Calu3 (cell line): ENCODE measurements around the gene SART1. TPM values are rescaled to one million over a fixed set of nuclear protein-coding genes. Genes with fewer than 3 reads are reported as not detected.

Source experiments
- BruUV-seq: library from RNA; stranded (reverse); fragments of 400-500 nt; replicated peaks from 2 replicates; lab custom pipeline; 2021; lab: Mats Ljungman, UMichigan
- CTCF ChIA-PET: fragments of 300-600 bp; sonication (Branson Sonifier 250); formaldehyde crosslinking; loops from one replicate; lab custom pipeline; 2022; ENCODE audit warnings: antibody characterized with exemption; lab: Charles Lee
- DNase-seq: peaks from one replicate; pipeline ENCODE4 v3.0.0; 2022
- H3K27ac Mint-ChIP-seq: one replicate; pipeline ENCODE4 v1.8.0; 2022; ENCODE audit warnings: mixed read lengths; ENCODE audit not compliant: unreplicated experiment
- H3K27me3 Mint-ChIP-seq: one replicate; pipeline ENCODE4 v1.8.0; 2022; ENCODE audit warnings: mixed read lengths; ENCODE audit not compliant: unreplicated experiment
- H3K36me3 Mint-ChIP-seq: one replicate; pipeline ENCODE4 v1.8.0; 2022; ENCODE audit warnings: mild to moderate bottlenecking, moderate library complexity, mixed read lengths; ENCODE audit not compliant: insufficient read depth, unreplicated experiment
- H3K4me1 Mint-ChIP-seq: one replicate; pipeline ENCODE4 v1.8.0; 2022; ENCODE audit warnings: mild to moderate bottlenecking, low read depth, mixed read lengths; ENCODE audit not compliant: unreplicated experiment
- H3K4me3 Mint-ChIP-seq: one replicate; pipeline ENCODE4 v1.8.0; 2022; ENCODE audit warnings: mild to moderate bottlenecking, low read depth, moderate library complexity, mixed read lengths; ENCODE audit not compliant: unreplicated experiment
- H3K9me3 Mint-ChIP-seq: one replicate; pipeline ENCODE4 v1.8.0; 2022; ENCODE audit warnings: low read depth, mixed read lengths; ENCODE audit not compliant: unreplicated experiment
- CTCF ChIP-seq: fragments of 200-600 bp; IDR thresholded peaks from one replicate; pipeline ENCODE4 v1.8.0; 2022; ENCODE audit warnings: antibody characterized with exemption; ENCODE audit not compliant: unreplicated experiment
- intact Hi-C: fragments of 100-400 bp; cut with micrococcal nuclease; formaldehyde crosslinking; loops from one replicate; pipeline ENCODE4 v1.10.0; 2022; ENCODE audit not compliant: unreplicated experiment
- total RNA-seq: library from RNA; stranded (reverse); gene quantifications from 2 replicates; pipeline ENCODE4 v1.2.3, GENCODE V29; 2022

SART1 gene
- total RNA-seq, 1 experiment from 2014 or later = 47.2 TPM

GRCh38 chr11:65937766-65938165, 23.8 kb upstream of the SART1 start:
- TF ChIP-seq CTCF = no peak
- Mint-ChIP-seq H3K9me3 (no peaks in the 10 kb centered on the region), H3K4me3 (no peak overlapping the region), H3K4me1 (no peaks in the 10 kb centered on the region), H3K27me3 (peaks cover 41% of the 10 kb centered on the region), H3K27ac (no peak overlapping the region), H3K36me3 (peaks cover under 1% of the 10 kb centered on the region)
- DNase-seq = no peak
- intact Hi-C loops = no loop called here
- CTCF ChIA-PET = interaction anchor here (0.6 kb wide), 1 partner anchor 266 kb away, joined by 3 read pairs; no protein-coding TSS in a partner anchor
- BruUV-seq = no TSS peak

- H3K27me3 Mint-ChIP-seq = peaks cover 40% of the 10 kb centered on the region
- CTCF ChIA-PET = interaction anchor here (0.7 kb wide), 1 partner anchor 81 kb away, joined by 4 read pairs; no protein-coding TSS in a partner anchor
- DNase-seq = no peak
- no TSS peak for BruUV-seq
- intact Hi-C loops = no loop called here
- H3K27ac Mint-ChIP-seq = no peak overlapping the region
- H3K36me3 Mint-ChIP-seq = no peaks in the 10 kb centered on the region
- H3K4me3 Mint-ChIP-seq = no peak overlapping the region
- no peaks in the 10 kb centered on the region for H3K9me3 Mint-ChIP-seq
- no peak for TF ChIP-seq CTCF
- H3K4me1 Mint-ChIP-seq = no peaks in the 10 kb centered on the region
These were observed 19.7 kb upstream of the SART1 start for GRCh38 chr11:65941720-65942310.

GRCh38 chr11:65942531-65942930, 19.0 kb upstream of the SART1 start:
- BruUV-seq = no TSS peak
- CTCF ChIA-PET = interaction anchor here (0.7 kb wide), 1 partner anchor 80 kb away, joined by 4 read pairs; no protein-coding TSS in a partner anchor
- H3K36me3 Mint-ChIP-seq = peaks cover 4% of the 10 kb centered on the region
- no peak overlapping the region for H3K27ac Mint-ChIP-seq
- intact Hi-C loops = no loop called here
- TF ChIP-seq CTCF = no peak
- DNase-seq = no peak
- H3K4me3 Mint-ChIP-seq = no peak overlapping the region
- no peaks in the 10 kb centered on the region for H3K4me1 Mint-ChIP-seq
- no peaks in the 10 kb centered on the region for H3K9me3 Mint-ChIP-seq
- peaks cover 37% of the 10 kb centered on the region for H3K27me3 Mint-ChIP-seq

- intact Hi-C loops = no loop called here
- no peak for DNase-seq
- Mint-ChIP-seq H3K4me1 (no peaks in the 10 kb centered on the region), H3K9me3 (no peaks in the 10 kb centered on the region), H3K27me3 (peaks cover 46% of the 10 kb centered on the region), H3K36me3 (peaks cover 5% of the 10 kb centered on the region), H3K4me3 (no peak overlapping the region), H3K27ac (no peak overlapping the region)
- CTCF ChIA-PET = interaction anchor here (0.6 to 0.7 kb wide), 2 partner anchors 23 to 613 kb away, joined by 3 to 6 read pairs; no protein-coding TSS in a partner anchor
- TF ChIP-seq CTCF = no peak
- no TSS peak for BruUV-seq
These were observed 17.3 kb upstream of the SART1 start for GRCh38 chr11:65944191-65944590.
